ENCODE results near the gene GPR61. TPM values are rescaled to one million over a fixed set of nuclear protein-coding genes. Genes with fewer than 3 reads are reported as not detected.
A peak's percentile ranks its signal among the peaks of the same experiment; 100 is the strongest.

GPR61 gene
- total and polyA plus RNA-seq, 4 donors = 2.9 to 11.9 (median 9.1) TPM

- no peaks in the 10 kb centered on the region for H3K9me3 ChIP-seq (ENCODE audit: control insufficient read depth, insufficient read depth, low read length)
- no peak overlapping the region for H3K27ac ChIP-seq (ENCODE audit: low read depth, low read length)
- H3K27me3 ChIP-seq (ENCODE audit: control insufficient read depth, insufficient read depth, low read length) = no peaks in the 10 kb centered on the region
- 39% methylated on average over 6 of the region's 9 CpGs for WGBS (ENCODE audit: insufficient coverage)
- peaks cover 27% of the 10 kb centered on the region for H3K36me3 ChIP-seq (ENCODE audit: control insufficient read depth, insufficient read depth, low read length)
- no peak overlapping the region for H3K4me3 ChIP-seq (ENCODE audit: low read depth, low read length)
- peaks cover 37% of the 10 kb centered on the region for H3K4me1 ChIP-seq (ENCODE audit: control insufficient read depth, insufficient read depth, low read length)
- no peak for DNase-seq (ENCODE audit: low read depth in 4 of 6, low spot score in 6 of 6)
Measured at GRCh38 chr1:109497449-109498160, 42.1 kb upstream of the GPR61 start.

- DNase-seq (ENCODE audit: low read depth in 4 of 6, low spot score in 6 of 6) = peak in 2 of 6 donors; percentile 56 to 79
- Histone ChIP-seq H3K9me3 (ENCODE audit: control insufficient read depth, insufficient read depth, low read length) (no peaks in the 10 kb centered on the region), H3K27ac (ENCODE audit: low read depth, low read length) (no peak overlapping the region), H3K36me3 (ENCODE audit: control insufficient read depth, insufficient read depth, low read length) (peaks cover 27% of the 10 kb centered on the region), H3K27me3 (ENCODE audit: control insufficient read depth, insufficient read depth, low read length) (no peaks in the 10 kb centered on the region), H3K4me1 (ENCODE audit: control insufficient read depth, insufficient read depth, low read length) (peaks cover 36% of the 10 kb centered on the region), H3K4me3 (ENCODE audit: low read depth, low read length) (no peak overlapping the region)
- 41% methylated on average over 12 of the region's 12 CpGs for WGBS (ENCODE audit: insufficient coverage)
Measured at GRCh38 chr1:109498161-109498801, 41.4 kb upstream of the GPR61 start.

- WGBS (ENCODE audit: insufficient coverage) = no CpG with 5 or more reads among the region's 7 CpGs
- no peaks in the 10 kb centered on the region for H3K9me3 ChIP-seq (ENCODE audit: control insufficient read depth, insufficient read depth, low read length)
- no peak overlapping the region for H3K27ac ChIP-seq (ENCODE audit: low read depth, low read length)
- H3K36me3 ChIP-seq (ENCODE audit: control insufficient read depth, insufficient read depth, low read length) = peaks cover 27% of the 10 kb centered on the region
- H3K27me3 ChIP-seq (ENCODE audit: control insufficient read depth, insufficient read depth, low read length) = no peaks in the 10 kb centered on the region
- no peak overlapping the region for H3K4me3 ChIP-seq (ENCODE audit: low read depth, low read length)
- H3K4me1 ChIP-seq (ENCODE audit: control insufficient read depth, insufficient read depth, low read length) = peaks cover 28% of the 10 kb centered on the region
- no peak for DNase-seq (ENCODE audit: low read depth in 4 of 6, low spot score in 6 of 6)
Measured at GRCh38 chr1:109499081-109499480, 40.6 kb upstream of the GPR61 start.

DNA sequence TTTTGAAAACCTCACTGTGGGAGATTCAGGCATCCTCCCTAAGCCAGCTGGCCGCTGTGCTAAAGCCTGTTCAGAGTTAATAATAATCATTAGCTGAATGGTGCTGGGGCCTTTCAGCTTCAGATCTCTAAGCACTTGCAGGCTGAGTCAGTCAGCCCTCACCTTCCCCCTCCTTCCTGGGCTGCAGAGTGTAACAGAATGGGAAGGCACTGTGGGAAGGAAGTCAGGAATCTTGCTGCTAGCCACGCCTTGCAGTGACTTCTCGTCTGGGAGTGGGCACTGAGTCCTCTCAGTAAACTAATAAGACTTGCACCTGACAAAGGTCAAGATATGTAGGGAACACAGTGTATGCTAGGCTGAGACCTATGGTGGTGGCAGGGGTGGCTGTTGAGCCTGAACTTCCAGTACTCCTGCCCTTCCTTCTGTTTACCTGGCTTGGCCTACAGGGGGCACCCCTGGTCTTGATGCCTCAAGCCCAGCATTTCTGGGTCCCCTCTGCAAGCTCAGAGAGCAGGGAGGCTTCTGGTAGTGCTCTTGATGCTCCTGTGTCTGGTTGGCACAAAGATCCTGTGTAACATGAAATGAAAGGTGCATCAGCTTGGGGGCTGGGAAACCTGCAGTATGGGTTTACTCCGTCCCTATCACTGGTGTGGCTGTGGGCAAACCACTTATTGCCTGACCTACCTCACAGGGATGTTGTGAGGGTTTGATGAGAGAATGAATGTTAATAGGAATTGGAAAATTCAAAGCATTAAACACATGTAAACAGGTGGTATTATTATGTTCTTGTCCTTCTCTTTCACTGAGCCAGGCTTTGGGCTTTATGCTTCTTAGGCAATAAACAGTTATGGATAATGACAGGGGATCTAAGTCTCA is 39.8 kb upstream of the GPR61 start:
- 70% methylated on average over 4 of the region's 4 CpGs for WGBS (ENCODE audit: insufficient coverage)
- Histone ChIP-seq H3K4me3 (ENCODE audit: low read depth, low read length) (no peak overlapping the region), H3K27me3 (ENCODE audit: control insufficient read depth, insufficient read depth, low read length) (no peaks in the 10 kb centered on the region), H3K27ac (ENCODE audit: low read depth, low read length) (no peak overlapping the region), H3K36me3 (ENCODE audit: control insufficient read depth, insufficient read depth, low read length) (peaks cover 27% of the 10 kb centered on the region), H3K4me1 (ENCODE audit: control insufficient read depth, insufficient read depth, low read length) (peaks cover 20% of the 10 kb centered on the region), H3K9me3 (ENCODE audit: control insufficient read depth, insufficient read depth, low read length) (no peaks in the 10 kb centered on the region)
- no peak for DNase-seq (ENCODE audit: low read depth in 4 of 6, low spot score in 6 of 6)

DNA sequence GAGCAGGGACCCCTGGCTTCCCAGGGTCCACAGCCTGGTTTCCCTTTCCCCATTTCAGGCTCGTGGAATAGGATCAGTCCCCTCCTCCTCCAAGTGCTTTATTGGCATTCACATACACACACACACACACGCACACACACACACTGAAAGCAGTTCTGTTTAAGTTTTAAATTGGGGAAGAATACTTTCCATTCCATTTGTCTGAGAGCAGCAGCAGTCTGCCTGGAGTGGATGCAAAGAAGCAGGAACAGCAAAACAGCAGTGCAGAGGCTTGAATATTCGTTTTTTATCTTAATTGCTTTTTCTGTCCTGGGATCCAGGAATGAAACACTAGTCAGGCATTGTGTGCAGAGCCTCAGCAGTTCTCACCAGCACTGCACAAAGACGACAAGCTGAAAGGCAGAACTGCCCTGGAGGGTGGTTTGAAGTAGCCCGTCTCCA is 38.7 kb upstream of the GPR61 start:
- H3K4me1 ChIP-seq (ENCODE audit: control insufficient read depth, insufficient read depth, low read length) = peaks cover 20% of the 10 kb centered on the region

DNA sequence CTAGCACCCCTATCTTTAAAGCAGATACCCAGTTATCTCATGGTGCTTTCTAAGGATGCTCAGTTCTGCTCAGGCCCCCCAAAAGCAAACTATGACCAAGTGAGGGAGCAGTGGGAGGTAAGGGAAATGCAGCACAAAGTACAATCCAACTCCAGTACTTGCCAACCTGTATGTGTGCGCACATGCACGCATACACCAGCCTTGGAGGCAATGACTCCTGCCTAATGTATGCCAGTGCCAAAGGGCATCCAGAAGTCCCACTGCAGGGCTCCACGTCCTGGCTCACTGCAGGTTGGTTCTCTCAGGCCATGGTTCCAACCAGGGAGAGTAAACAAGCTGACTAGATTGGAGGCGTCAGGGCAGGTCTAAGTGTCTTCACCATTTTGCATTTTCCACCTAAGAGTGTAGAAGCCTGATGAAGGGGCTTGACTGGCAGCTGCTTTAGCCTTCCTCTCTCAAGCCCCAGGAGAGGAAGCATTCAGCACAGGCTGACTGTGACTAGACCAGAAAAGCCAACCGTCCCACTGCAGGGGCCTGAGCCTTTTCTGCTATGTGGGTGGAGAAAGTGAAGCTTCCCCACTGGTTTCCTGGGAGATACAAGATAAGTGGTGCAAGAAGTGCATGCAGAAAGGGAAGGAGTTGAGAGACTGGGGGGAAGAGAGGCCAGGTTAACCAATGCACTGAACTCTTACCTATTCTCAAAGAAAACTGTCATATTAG is 37.9 kb upstream of the GPR61 start:
- 51% methylated on average over 4 of the region's 5 CpGs for whole genome bisulfite sequencing (ENCODE audit: insufficient coverage)
- H3K27me3 ChIP-seq (ENCODE audit: control insufficient read depth, insufficient read depth, low read length) = no peaks in the 10 kb centered on the region
- H3K4me1 ChIP-seq (ENCODE audit: control insufficient read depth, insufficient read depth, low read length) = peaks cover 24% of the 10 kb centered on the region
- no peak for DNase-seq (ENCODE audit: low read depth in 4 of 6, low spot score in 6 of 6)
- no peak overlapping the region for H3K27ac ChIP-seq (ENCODE audit: low read depth, low read length)
- peaks cover 22% of the 10 kb centered on the region for H3K36me3 ChIP-seq (ENCODE audit: control insufficient read depth, insufficient read depth, low read length)
- H3K9me3 ChIP-seq (ENCODE audit: control insufficient read depth, insufficient read depth, low read length) = no peaks in the 10 kb centered on the region
- no peak overlapping the region for H3K4me3 ChIP-seq (ENCODE audit: low read depth, low read length)

More for the DNA sequence above, 38.7 kb upstream of the GPR61 start:
- H3K36me3 ChIP-seq (ENCODE audit: control insufficient read depth, insufficient read depth, low read length) = peaks cover 23% of the 10 kb centered on the region
- DNase-seq (ENCODE audit: low read depth in 4 of 6, low spot score in 6 of 6) = peak in 2 of 6 donors; percentile 43 to 61
- no peak overlapping the region for H3K4me3 ChIP-seq (ENCODE audit: low read depth, low read length)
- no peaks in the 10 kb centered on the region for H3K9me3 ChIP-seq (ENCODE audit: control insufficient read depth, insufficient read depth, low read length)
- WGBS (ENCODE audit: insufficient coverage) = 23% methylated on average over 2 of the region's 5 CpGs
- no peaks in the 10 kb centered on the region for H3K27me3 ChIP-seq (ENCODE audit: control insufficient read depth, insufficient read depth, low read length)
- no peak overlapping the region for H3K27ac ChIP-seq (ENCODE audit: low read depth, low read length)

- WGBS (ENCODE audit: insufficient coverage) = no CpG with 5 or more reads among the region's 3 CpGs
Measured at GRCh38 chr1:109502364-109502851, 37.3 kb upstream of the GPR61 start.

GRCh38 chr1:109503935-109504334 is 35.7 kb upstream of the GPR61 start:
- Histone ChIP-seq H3K9me3 (ENCODE audit: control insufficient read depth, insufficient read depth, low read length) (no peaks in the 10 kb centered on the region), H3K4me1 (ENCODE audit: control insufficient read depth, insufficient read depth, low read length) (peaks cover 18% of the 10 kb centered on the region), H3K27ac (ENCODE audit: low read depth, low read length) (no peak overlapping the region), H3K36me3 (ENCODE audit: control insufficient read depth, insufficient read depth, low read length) (peaks cover 24% of the 10 kb centered on the region), H3K4me3 (ENCODE audit: low read depth, low read length) (no peak overlapping the region), H3K27me3 (ENCODE audit: control insufficient read depth, insufficient read depth, low read length) (no peaks in the 10 kb centered on the region)
- DNase-seq (ENCODE audit: low read depth in 4 of 6, low spot score in 6 of 6) = no peak
- WGBS (ENCODE audit: insufficient coverage) = 85% methylated on average over 4 of the region's 5 CpGs

More at GRCh38 chr1:109502364-109502851, 37.3 kb upstream of the GPR61 start:
- Histone ChIP-seq H3K27me3 (ENCODE audit: control insufficient read depth, insufficient read depth, low read length) (no peaks in the 10 kb centered on the region), H3K27ac (ENCODE audit: low read depth, low read length) (no peak overlapping the region), H3K9me3 (ENCODE audit: control insufficient read depth, insufficient read depth, low read length) (no peaks in the 10 kb centered on the region), H3K36me3 (ENCODE audit: control insufficient read depth, insufficient read depth, low read length) (peaks cover 20% of the 10 kb centered on the region), H3K4me3 (ENCODE audit: low read depth, low read length) (no peak overlapping the region), H3K4me1 (ENCODE audit: control insufficient read depth, insufficient read depth, low read length) (peaks cover 24% of the 10 kb centered on the region)
- DNase-seq (ENCODE audit: low read depth in 4 of 6, low spot score in 6 of 6) = no peak

DNA sequence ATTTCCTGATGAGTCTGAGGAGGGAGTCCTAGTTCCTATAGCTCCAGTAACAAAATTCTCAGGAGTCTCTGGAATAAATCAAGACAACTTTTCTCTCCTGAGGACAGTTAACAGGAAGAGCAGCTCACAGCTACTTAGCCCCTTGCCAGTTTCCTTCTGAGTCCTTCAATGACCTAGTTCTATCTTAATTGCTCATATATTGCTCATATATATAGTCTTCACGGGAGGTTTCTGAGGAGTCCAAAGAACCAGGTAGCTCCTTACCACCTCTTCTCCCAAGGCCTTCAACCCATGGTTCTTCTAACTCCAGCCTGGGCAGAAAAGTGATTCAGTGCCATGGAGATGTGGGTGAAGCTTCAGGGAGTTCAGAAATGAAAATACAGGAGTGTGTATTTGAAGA is 34.7 kb upstream of the GPR61 start:
- H3K9me3 ChIP-seq (ENCODE audit: control insufficient read depth, insufficient read depth, low read length) = no peaks in the 10 kb centered on the region
- peaks cover 24% of the 10 kb centered on the region for H3K4me1 ChIP-seq (ENCODE audit: control insufficient read depth, insufficient read depth, low read length)
- H3K27me3 ChIP-seq (ENCODE audit: control insufficient read depth, insufficient read depth, low read length) = no peaks in the 10 kb centered on the region
- WGBS (ENCODE audit: insufficient coverage) = no CpG with 5 or more reads among the region's 1 CpG
- no peak for DNase-seq (ENCODE audit: low read depth in 4 of 6, low spot score in 6 of 6)
- no peak overlapping the region for H3K4me3 ChIP-seq (ENCODE audit: low read depth, low read length)
- no peak overlapping the region for H3K27ac ChIP-seq (ENCODE audit: low read depth, low read length)
- H3K36me3 ChIP-seq (ENCODE audit: control insufficient read depth, insufficient read depth, low read length) = peaks cover 20% of the 10 kb centered on the region

Data from spinal cord (tissue), 10 donors.